ENCODE data around the gene WHRN. TPM values are rescaled to one million over a fixed set of nuclear protein-coding genes. Genes with fewer than 3 reads are reported as not detected.

Gene WHRN
- total and polyA plus RNA-seq, 2 experiments from 2014 or later, result 8.3 to 8.9 TPM

GRCh38 chr9:114371973-114372917 lies 133.0 kb downstream of the WHRN start:
- Histone ChIP-seq H3K4me2 (no peak overlapping the region), H3K36me3 (ENCODE audit: insufficient read depth) (no peaks in the 10 kb centered on the region), H2AFZ (no peak overlapping the region), H3K9me2 (ENCODE audit: insufficient read depth) (0 out of 2 replicates have a peak, but pooled peaks cover 6% of the 10 kb centered on the region), H3K27ac (ENCODE audit: low read depth) (no peak overlapping the region), H3K27me3 (ENCODE audit: insufficient read depth) (no peaks in the 10 kb centered on the region), H3K4me1 (ENCODE audit: insufficient read depth) (peaks cover 52% of the 10 kb centered on the region), H3K4me3 (no peak overlapping the region), H3F3A (replicated peaks; ENCODE audit: low read depth) (peaks cover 12% of the 10 kb centered on the region; the same call in 1 of the 2 replicates), H3K79me2 (replicated peaks; ENCODE audit: insufficient read depth) (peaks cover 4% of the 10 kb centered on the region; the same call in 1 of the 2 replicates), H4K20me1 (replicated peaks; ENCODE audit: insufficient read depth) (no peaks in the 10 kb centered on the region)
- DNase-seq (ENCODE audit: low spot score) (no peak), ATAC-seq (no peak)
- TF ChIP-seq, protein P1, sequence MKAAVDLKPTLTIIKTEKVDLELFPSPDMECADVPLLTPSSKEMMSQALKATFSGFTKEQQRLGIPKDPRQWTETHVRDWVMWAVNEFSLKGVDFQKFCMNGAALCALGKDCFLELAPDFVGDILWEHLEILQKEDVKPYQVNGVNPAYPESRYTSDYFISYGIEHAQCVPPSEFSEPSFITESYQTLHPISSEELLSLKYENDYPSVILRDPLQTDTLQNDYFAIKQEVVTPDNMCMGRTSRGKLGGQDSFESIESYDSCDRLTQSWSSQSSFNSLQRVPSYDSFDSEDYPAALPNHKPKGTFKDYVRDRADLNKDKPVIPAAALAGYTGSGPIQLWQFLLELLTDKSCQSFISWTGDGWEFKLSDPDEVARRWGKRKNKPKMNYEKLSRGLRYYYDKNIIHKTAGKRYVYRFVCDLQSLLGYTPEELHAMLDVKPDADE (IDR thresholded peaks at IDR 0.05), result no peak
- TF ChIP-seq NANOG (IDR thresholded peaks at IDR 0.05; ENCODE audit: borderline replicate concordance) (no peak), ZNF462 (CRISPR knock-in tag; IDR thresholded peaks at IDR 0.05) (no peak), ZNF331 (CRISPR knock-in tag; IDR thresholded peaks at IDR 0.05; ENCODE audit: low read depth) (no peak), REST (IDR thresholded peaks at IDR 0.05; ENCODE audit: unreplicated experiment) (no peak), STAT1 (IDR thresholded peaks at IDR 0.05; ENCODE audit: unreplicated experiment) (no peak), ZNF114 (CRISPR knock-in tag; IDR thresholded peaks at IDR 0.05) (no peak), JUNB (IDR thresholded peaks at IDR 0.05; ENCODE audit: unreplicated experiment) (no peak), POLR2AphosphoS5 (IDR thresholded peaks at IDR 0.05; ENCODE audit: low read depth) (no peak), CREB1 (CRISPR knock-in tag; IDR thresholded peaks at IDR 0.05; ENCODE audit: low read depth) (no peak), EZH2 (IDR thresholded peaks at IDR 0.05; ENCODE audit: low read depth, unreplicated experiment) (no peak), EZH2phosphoT487 (IDR thresholded peaks at IDR 0.05; ENCODE audit: unreplicated experiment) (no peak)
- TF ChIP-seq, protein P2, sequence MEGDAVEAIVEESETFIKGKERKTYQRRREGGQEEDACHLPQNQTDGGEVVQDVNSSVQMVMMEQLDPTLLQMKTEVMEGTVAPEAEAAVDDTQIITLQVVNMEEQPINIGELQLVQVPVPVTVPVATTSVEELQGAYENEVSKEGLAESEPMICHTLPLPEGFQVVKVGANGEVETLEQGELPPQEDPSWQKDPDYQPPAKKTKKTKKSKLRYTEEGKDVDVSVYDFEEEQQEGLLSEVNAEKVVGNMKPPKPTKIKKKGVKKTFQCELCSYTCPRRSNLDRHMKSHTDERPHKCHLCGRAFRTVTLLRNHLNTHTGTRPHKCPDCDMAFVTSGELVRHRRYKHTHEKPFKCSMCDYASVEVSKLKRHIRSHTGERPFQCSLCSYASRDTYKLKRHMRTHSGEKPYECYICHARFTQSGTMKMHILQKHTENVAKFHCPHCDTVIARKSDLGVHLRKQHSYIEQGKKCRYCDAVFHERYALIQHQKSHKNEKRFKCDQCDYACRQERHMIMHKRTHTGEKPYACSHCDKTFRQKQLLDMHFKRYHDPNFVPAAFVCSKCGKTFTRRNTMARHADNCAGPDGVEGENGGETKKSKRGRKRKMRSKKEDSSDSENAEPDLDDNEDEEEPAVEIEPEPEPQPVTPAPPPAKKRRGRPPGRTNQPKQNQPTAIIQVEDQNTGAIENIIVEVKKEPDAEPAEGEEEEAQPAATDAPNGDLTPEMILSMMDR (conservative IDR thresholded peaks at IDR 0.05; ENCODE audit: low read depth in 2 of 2), result no peak
- peak overlapping the region; percentile 89 for H3K27ac Mint-ChIP-seq
- no peaks in the 10 kb centered on the region for H3K9me3 Mint-ChIP-seq
- peaks cover 50% of the 10 kb centered on the region for H3K36me3 Mint-ChIP-seq (ENCODE audit: low read depth)
- H3K4me1 Mint-ChIP-seq, result peaks cover 43% of the 10 kb centered on the region
- H3K27me3 Mint-ChIP-seq (ENCODE audit: insufficient read depth, low read depth, poor library complexity), result peaks cover 5% of the 10 kb centered on the region
- no peak overlapping the region for H3K4me3 Mint-ChIP-seq

Data from GM23338 (cell line).